ENCODE measurements around the gene NDP.

Gene NDP

GRCh38 chrX:43971966-43972961 lies 926 bp downstream of the NDP start:
- H2AFZ ChIP-seq (ENCODE audit: low read depth, low read length) = no peak overlapping the region

GRCh38 chrX:43970528-43970927 lies 2.7 kb downstream of the NDP start:
- H3K9ac ChIP-seq (ENCODE audit: low read length) = no peak overlapping the region
- TF ChIP-seq EZH2phosphoT487 (IDR thresholded peaks at IDR 0.05; ENCODE audit: low read depth) (no peak), CTCF (IDR thresholded peaks at IDR 0.05; ENCODE audit: low read depth, low read length) (no peak)
- H3K4me1 ChIP-seq (ENCODE audit: low read length) = no peaks in the 10 kb centered on the region
- H3K79me2 ChIP-seq (ENCODE audit: low read length) = no peaks in the 10 kb centered on the region
- H3K36me3 ChIP-seq (replicated peaks; ENCODE audit: low read depth, low read length) = no peaks in the 10 kb centered on the region
- H3K27me3 ChIP-seq (ENCODE audit: low read depth, low read length) = no peaks in the 10 kb centered on the region
- no peaks in the 10 kb centered on the region for H3K9me3 ChIP-seq (ENCODE audit: insufficient read depth, low read length)
- H3K27ac ChIP-seq (ENCODE audit: low read length) = no peak overlapping the region
- H2AFZ ChIP-seq (ENCODE audit: low read depth, low read length) = no peak overlapping the region
- H3K4me3 ChIP-seq (ENCODE audit: low read length) = no peak overlapping the region
- H3K4me2 ChIP-seq (ENCODE audit: low read length) = no peak overlapping the region
- H4K20me1 ChIP-seq (ENCODE audit: insufficient read depth, low read length) = no peaks in the 10 kb centered on the region

More at GRCh38 chrX:43971966-43972961, 926 bp downstream of the NDP start:
- Histone ChIP-seq H3K27me3 (ENCODE audit: low read depth, low read length) (no peaks in the 10 kb centered on the region), H3K9me3 (ENCODE audit: insufficient read depth, low read length) (no peaks in the 10 kb centered on the region), H3K4me2 (ENCODE audit: low read length) (no peak overlapping the region), H4K20me1 (ENCODE audit: insufficient read depth, low read length) (no peaks in the 10 kb centered on the region), H3K4me1 (ENCODE audit: low read length) (no peaks in the 10 kb centered on the region), H3K79me2 (ENCODE audit: low read length) (no peaks in the 10 kb centered on the region), H3K4me3 (ENCODE audit: low read length) (no peak overlapping the region), H3K27ac (ENCODE audit: low read length) (no peak overlapping the region), H3K36me3 (replicated peaks; ENCODE audit: low read depth, low read length) (no peaks in the 10 kb centered on the region), H3K9ac (ENCODE audit: low read length) (no peak overlapping the region)
- TF ChIP-seq EZH2phosphoT487 (IDR thresholded peaks at IDR 0.05; ENCODE audit: low read depth) = no peak
- no peak for TF ChIP-seq CTCF (IDR thresholded peaks at IDR 0.05; ENCODE audit: low read depth, low read length)

- H3K4me2 ChIP-seq (ENCODE audit: low read length) = no peak overlapping the region
- no peaks in the 10 kb centered on the region for H3K27me3 ChIP-seq (ENCODE audit: low read depth, low read length)
- no peak overlapping the region for H2AFZ ChIP-seq (ENCODE audit: low read depth, low read length)
- no peaks in the 10 kb centered on the region for H3K79me2 ChIP-seq (ENCODE audit: low read length)
- H3K27ac ChIP-seq (ENCODE audit: low read length) = no peak overlapping the region
- no peaks in the 10 kb centered on the region for H3K4me1 ChIP-seq (ENCODE audit: low read length)
- no peak overlapping the region for H3K4me3 ChIP-seq (ENCODE audit: low read length)
- H3K36me3 ChIP-seq (replicated peaks; ENCODE audit: low read depth, low read length) = no peaks in the 10 kb centered on the region
- H3K9ac ChIP-seq (ENCODE audit: low read length) = no peak overlapping the region
- no peaks in the 10 kb centered on the region for H4K20me1 ChIP-seq (ENCODE audit: insufficient read depth, low read length)
- TF ChIP-seq CTCF (IDR thresholded peaks at IDR 0.05; ENCODE audit: low read depth, low read length) (no peak), EZH2phosphoT487 (IDR thresholded peaks at IDR 0.05; ENCODE audit: low read depth) (no peak)
- no peaks in the 10 kb centered on the region for H3K9me3 ChIP-seq (ENCODE audit: insufficient read depth, low read length)
These were observed 3.4 kb downstream of the NDP start for GRCh38 chrX:43969504-43970501.

Measured in OCI-LY3 (cell line).